HG02938 (cell line): ENCODE measurements around the gene FAM53A.
"Not testable (repeated sequence)": the region's sequence is repeated elsewhere in the genome, so short reads cannot be mapped to it uniquely, and the experiment has no call there.

Experiments
- ATAC-seq: cut with Tn5 transposase; IDR thresholded peaks from one replicate; pipeline ENCODE4 v1.9.1; 2021; ENCODE audit warnings: mild to moderate bottlenecking, moderate library complexity; ENCODE audit not compliant: unreplicated experiment

Gene FAM53A

DNA sequence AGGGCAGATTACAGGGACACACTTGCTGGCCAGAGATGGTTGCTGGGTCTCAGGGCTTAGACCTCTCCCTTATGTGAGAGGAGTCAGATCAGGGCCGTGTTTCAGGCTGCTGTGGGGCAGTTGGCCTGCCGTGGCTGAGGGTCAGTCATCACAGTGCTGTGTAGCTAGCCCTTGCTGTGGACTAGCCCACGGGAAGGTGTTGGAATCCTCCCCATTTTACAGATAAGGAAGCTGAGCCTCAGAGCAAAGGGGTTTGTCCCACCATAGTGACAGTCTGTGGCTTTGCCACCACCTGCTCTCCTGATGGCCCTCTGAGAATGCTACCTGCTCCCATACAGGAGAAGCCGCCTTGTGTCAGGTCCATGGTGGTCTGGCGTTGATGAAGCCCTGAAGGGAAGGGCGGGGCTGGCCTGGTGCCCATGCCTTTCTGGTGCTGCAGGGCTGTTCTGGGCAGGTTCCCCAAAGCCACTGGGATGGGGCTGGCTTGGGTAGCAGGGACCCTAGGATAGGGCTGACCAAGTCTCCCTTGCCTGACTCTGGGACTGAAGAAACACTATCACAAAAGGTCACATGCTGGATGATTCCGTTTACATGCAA is 2.4 kb upstream of the FAM53A start:
- no peak for ATAC-seq

DNA sequence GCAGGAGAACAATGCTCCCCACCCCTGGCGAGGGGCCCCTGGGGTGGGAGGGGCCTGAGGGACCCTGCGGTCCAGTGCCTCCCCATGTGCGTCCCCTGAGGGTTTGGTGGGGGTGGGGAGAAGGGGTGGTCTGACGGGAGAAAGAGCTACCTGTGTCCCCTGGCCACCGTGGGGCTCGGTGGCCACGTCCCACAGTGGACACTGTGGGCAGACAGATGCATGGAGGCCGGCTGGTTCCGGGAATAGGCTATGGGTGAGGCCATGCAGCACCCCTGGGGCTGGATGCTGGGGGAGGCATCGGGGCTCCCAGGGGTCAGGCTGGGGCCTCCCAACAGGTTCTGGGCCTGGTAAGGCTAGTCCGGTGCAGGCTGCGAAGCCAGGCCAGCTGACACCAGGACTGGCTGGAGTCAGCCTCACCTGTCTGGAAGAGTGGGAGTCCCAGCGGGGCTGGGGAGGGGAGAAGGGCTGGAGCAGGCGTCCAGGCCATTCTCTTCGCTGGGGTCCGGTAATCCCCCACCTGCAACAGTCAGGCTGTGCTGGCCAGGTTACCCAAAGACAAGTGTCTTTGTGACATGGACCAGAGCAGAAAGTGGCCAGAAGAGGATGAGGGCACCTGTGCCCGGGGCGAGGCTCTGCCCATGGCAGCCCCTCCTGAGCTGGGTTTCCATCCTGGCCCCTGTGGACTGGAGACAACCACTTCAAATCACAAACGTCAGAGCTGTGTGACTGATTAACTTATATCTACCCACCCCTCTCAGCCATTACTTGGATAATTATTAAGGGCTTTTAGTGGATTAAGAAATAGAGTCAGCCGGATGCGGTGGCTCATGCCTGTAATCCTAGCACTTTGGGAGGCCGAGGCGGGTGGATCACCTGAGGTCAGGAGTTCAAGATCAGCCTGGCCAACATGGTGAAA is 1.4 kb upstream of the FAM53A start:
- ATAC-seq = no peak

DNA sequence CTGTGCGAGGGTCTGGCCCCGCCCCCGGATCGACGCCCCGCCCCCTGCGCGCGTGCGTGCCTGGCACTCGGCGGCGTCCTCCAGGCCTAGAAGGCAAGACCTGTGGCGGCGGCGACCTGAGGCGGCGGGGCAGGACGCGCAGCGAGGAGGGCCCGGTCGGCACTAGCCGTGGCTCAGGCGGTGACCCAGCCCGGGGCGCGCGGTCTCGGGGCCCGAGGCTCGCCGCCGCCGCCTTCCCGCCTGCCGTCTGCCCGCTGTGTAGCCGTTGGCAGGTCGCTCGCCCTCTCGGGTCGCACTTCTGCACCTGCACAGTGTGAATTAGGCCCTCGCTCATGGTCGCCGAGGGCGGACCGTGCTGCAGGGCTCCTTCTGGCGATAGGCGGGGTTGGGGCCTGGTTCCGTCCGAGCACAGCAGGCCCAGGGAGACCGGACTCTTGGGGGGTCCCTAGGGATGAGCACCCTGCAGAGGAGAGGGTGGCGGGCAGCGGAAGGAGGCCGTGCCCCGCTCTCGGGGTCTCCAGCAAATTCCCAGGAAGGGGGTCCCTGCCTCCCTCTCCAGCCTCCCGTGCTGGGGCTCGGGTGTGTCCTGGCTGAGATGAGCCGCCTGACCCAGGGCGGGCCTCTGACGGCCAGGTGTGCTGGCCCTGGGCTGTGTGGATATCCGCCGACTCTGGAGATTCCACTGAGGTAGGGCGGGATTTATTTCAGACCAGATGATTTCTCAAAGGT is 557 bp upstream of the FAM53A start:
- peak; percentile 7 for ATAC-seq

DNA sequence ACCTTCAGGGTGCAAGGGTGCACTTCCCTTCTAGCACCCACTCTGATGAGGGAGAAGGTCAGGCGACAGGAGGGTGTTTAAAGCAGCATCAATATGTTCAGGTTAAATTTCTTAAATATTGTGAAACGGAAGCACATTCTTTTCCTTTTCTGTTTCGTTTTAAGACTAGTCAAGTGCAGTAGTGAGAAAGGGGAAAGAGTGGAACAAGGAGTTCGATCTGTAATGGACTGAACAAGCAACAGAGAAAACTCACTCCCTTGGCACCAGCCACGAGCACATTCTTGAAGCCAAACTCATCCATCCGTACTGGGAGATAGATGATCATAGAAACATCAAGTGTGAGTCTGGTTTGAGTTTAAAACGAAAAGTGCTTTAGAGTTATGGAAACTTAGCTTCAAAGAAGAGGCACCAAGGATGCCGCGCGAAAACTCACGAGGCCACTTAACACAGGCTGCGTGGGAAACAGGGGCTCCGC is 815 bp downstream of the FAM53A start:
- no peak for ATAC-seq

DNA sequence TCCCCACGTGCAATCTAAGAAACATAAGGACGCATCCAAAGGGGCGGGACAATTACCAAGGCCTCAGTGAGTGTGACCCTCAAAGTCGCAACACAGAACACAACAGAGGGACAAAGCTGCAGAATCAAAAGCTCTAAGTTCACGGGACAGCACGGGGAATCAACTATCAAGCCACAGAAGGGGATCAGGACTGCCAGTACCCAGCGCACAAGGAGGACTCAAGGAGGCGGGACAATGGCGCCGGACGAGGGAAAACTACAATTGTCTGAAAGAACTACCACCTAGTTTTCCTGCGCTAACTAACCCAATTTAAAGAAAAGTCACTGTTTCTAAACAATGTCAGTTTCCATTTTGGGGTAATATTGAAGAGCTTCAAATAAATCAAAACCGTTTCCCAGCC is 1.3 kb downstream of the FAM53A start:
- ATAC-seq = no peak

DNA sequence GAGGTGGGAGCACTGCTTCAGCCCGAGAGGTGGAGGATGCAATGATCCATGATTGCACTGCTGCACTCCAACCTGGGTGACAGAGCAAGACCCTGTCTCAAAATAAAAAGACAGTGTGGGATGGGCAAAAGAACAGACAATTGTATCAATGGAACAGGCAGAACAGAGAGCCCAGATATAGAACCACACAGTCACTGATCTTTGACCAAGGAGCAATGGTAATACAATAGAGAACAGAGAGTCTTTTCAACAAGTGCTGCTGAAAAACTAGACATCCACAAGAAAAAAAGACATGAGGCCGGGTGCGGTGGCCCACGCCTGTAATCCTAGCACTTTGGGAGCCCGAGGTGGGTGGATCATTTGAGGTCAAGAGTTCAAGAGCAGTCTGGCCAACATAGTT is 5.9 kb downstream of the FAM53A start:
- no peak for ATAC-seq

DNA sequence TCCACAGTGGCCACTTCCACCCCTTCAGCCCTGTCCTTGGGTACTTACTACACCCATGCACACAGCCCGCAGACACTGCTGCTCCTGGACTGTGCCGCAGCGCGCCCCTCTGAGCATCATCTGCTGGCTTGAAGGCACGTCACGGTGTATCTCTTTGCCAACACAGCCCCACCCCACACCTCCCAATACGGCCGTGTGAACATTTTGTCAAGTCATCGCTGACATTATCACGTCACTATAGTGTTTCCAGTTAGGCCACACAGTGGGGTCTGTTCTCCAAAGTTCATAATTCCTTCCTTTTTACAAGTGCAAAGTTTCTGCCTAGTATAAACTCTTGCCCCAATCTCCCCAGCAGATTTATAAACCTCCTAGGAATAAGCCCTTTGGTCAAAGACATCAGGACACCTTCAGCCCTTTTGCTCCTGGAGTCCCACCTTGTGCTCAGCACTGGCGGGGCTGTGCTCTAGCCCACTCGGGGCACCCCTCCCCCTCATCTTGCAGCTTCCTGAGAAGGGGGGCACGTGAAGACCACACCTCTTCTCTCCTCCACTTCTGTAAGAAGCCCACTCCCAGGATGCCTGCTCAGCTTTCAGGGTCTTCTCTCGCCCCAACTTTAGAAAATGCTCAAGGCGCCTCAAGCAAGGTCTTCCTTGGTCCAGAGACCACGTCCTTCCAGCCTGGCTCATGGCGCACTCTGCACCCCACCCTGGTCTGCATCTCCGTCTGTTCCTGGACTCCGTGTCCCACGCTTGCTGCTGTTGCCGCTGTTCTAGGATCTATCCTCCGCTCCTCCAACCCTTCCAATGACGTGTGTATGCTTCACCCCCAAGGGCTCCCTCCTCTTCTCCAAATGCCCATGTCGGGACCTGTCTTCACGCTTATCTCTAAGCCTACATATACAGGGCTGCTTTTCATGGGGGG is 7.2 kb downstream of the FAM53A start:
- ATAC-seq = no peak

DNA sequence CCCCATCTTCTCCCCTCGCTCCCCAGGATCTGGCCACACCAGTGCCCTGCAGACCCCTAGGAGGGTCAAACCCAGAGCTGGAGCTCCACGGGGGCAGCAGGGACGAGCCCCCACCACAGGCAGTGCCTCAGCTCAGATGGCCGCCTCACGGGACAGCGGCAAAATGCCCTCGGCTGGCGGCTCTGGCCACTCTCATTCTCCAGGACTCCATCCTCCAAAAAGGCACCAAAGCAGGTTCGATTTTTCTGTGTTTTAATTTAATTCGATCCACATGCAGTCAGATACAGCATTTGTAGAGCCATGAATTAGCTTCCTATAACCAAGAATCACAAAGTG is 8.3 kb downstream of the FAM53A start:
- no peak for ATAC-seq

DNA sequence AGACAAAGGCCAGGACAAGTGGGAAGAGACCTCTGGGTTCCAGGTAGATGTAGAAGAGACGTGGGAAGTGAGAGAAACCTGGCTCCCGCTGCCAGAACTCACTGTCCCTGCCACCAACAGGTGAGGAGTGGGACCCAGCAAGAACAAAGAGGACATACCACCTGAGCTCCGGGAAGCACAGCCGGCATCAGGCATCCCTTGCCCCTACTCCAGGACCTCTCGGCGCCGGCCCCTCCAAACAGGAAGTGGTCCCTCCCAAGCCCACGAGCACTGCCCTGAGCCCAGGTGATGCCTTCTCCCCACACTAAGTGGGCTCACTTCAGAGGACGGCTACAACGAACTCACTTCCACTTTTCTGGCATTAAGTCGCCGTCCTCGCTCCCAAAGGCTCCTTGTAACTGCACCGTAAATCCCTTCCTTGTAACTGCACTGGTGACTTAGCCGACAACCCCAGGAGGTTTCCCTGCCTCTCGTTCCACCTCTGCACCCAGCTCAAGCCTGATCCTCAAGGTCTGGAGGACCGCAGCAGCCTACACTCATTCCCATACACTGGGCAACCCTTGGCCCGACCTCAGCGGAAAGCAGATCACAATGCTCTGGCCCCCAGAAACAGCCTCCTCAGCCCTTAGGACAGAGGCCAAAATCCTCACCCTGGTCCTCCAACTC is 8.8 kb downstream of the FAM53A start:
- no peak for ATAC-seq

DNA sequence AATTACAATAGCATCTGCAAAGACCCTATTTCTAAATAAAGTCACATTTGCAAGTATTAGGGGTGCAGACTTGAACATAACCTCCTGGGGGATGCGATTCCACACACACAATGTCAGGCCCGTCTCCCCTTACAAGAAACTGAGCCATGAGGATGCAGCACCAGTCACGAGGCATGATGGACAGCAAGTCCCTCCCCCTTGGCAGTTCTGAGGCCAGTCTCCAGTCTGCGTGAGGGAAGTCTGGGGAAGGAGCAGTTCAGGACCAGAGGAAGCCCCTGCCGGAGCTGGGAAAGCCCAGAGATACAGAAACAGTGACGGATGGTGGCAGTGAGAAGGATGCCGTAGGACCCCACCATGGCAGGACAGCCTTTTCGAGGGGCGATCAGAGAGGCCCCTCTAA is 9.4 kb downstream of the FAM53A start:
- ATAC-seq = no peak

DNA sequence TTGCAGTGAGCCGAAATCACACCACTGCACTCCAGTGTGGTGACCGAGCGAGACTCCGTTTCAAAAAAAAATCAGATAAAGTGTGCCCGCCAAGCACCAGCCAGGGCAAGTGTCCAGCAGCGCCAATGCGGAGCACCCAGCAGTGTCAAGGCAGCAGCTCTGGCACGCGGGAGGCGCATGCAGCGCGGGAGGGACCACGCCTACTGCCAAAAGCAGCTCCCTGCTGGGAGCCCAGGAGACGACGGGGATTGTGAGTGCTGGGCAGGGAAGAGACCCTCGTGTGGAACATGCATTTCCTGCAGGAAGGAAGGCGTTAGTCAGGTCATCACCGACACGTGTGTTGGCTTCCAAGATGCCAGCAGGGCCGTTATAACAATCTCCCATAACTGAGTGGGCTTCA is 10.4 kb downstream of the FAM53A start:
- ATAC-seq = no peak

DNA sequence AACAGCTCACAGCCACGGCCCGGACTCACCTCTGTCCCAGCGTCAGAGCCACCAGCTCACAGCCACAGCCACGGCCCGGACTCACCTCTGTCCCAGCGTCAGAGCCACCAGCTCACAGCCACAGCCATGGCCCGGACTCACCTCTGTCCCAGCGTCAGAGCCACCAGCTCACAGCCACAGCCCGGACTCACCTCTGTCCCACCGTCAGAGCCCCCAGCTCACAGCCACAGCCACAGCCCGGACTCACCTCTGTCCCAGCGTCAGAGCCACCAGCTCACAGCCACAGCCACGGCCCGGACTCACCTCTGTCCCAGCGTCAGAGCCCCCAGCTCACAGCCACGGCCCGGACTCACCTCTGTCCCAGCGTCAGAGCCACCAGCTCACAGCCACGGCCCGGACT is 13.1 kb downstream of the FAM53A start:
- ATAC-seq = not testable (repeated sequence)

DNA sequence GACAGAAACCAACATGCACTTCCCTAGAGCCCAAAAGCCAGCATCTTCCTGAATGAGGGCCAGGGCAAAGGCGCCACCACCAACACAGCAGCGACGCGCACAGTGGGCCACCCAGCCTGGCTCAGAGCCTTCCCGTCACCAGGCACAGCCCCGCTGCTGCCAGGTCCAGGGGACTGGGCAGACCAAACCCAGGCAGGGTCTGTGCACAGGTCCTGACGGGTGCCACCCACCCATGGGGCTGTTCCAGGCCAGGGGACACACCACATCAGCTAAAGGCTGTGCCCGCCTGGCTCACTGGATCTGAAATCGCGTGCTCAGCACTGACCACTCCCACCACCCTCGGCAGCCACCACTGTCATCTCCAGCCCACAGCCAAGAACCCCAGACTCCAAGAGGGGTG is 13.8 kb downstream of the FAM53A start:
- no peak for ATAC-seq

DNA sequence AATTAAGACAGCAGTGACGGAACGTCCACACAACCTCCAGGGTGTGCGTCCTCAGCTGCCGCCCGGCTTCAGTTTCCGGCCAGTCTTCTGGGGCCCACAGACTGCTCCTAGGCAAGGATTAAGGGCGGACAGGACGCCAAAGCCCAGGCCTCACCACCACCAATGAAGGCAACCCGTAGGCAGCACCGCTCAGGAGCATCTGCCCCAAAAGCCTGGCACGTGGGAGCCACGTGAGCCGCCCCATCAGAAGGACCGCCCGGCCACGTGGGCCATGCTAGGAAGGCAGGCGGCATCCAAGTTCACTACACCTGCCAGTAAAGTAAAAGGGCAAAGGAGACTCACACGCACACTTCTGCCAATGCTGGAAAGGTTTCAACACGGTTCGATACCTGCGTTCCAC is 14.3 kb downstream of the FAM53A start:
- no peak for ATAC-seq

DNA sequence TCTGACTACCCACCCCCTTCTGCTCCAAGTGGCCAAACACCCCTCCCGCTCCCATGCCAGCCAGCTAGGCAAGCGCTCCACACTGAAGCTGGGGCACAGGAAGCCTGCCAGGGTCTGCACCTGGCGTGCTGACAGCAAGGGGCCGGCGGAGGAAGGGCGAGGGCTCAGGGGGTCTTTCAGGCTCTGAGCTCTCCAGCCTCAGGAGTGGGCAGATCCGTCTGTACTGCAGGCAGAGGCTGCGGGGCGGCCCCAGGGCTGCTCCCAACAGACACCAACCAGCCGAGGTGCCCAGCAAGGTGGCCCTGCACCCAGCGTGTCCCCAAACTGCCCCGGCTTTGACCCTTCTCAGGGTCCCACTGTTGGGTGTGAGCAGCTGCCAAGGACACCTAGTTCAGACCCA is 14.8 kb downstream of the FAM53A start:
- ATAC-seq = no peak

DNA sequence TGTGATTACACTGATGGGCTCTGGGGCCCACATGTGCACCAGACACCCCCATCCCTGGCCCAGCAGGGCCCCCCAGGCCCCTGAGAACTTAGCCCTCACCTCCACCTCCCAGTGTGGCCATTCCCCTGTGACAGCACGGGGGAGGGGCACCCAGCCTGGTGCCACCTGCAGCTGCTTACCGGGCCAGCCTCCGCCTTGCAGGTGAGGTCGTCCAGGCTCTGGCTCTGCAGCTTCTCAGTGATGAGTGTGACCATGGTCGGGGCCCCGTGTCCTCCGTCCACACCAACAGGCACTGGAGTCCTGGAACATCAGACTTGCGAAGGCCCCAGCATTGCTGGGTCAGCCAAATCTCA is 15.6 kb downstream of the FAM53A start:
- ATAC-seq = no peak

DNA sequence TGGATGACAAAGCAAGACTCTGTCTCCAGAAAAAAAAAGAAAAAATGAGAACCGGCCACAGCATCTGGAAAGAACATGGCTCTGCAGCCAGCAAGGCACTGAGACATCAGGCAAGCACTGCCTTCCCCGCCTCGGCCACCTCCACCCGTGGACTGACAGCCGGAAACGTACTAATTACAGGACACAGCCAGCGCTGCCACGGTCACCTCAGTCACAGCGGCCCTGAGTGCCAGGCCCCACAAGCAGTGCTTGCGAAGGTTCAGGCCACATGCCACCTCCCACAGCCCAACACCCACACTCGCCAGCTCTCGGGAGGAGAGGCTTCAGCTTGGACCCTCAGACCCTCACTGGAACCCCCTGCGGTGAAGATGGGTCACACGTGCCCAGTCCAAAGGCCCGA is 16.8 kb downstream of the FAM53A start:
- ATAC-seq = no peak

DNA sequence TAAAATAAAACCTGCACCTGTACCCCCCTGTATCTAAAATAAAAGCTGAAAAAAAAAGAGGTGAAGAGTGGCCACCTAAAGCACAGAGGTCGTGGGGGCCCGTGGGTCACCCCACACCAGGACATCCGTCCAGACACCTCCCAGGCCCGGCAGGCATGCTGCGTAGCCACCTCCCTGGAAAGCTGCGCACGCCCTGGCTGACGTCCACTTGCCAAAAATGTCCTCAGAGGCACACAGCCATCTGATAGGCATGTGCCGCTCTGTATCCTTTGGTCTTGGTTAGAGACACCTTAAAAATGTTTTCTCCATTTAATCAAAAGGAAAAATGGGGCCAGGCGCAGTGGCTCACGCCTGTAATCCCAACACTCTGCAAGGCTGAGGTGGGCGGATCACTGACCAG is 17.7 kb downstream of the FAM53A start:
- ATAC-seq = no peak

DNA sequence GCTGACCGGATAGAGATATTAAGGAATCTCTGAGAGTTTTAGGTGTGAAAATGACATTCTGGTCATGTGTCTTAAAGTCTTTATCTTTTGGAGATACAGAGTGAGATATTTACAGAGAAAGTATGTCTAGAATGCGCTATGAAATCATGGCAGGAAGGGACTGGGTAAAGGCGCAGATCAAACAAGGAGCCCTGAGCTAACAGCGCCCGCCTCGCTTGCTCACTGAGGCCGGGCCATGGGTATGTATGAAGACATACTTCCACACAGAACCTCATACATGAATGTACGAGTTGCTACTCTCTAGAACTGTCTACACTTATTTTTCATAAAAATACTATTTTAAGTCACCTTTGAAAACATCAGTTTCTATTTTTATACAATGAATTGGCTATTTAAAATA is 20.0 kb downstream of the FAM53A start:
- no peak for ATAC-seq

DNA sequence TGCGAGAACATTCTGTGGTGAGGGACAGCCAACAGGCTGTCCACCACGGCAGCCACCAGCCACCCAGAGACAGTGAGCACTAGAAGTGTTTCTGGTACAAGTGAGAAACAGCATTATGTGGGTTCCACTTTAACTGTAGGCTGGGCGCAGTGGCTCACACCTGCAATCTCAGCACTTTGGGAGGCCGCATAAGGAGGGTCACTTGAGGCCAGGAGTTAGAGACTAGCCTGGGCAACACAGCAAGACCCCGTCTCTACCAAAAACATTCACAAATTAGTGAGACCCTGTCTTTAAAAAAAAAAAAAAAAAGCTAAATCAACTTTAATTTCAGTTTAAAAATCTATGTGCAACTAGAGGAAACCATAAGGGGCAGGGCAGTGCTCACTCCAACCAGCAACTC is 20.6 kb downstream of the FAM53A start:
- no peak for ATAC-seq
